ENCODE results near the gene PLXNA3.
A peak's percentile ranks its signal among the peaks of the same experiment; 100 is the strongest.

PLXNA3 gene

GRCh38 chrX:154486396-154487207 lies 28.5 kb downstream of the PLXNA3 start, which contains the start of gene UBL4A:
Gene UBL4A (minus strand): TSS chrX:154486615. CDS start chrX:154486584, 31 bp downstream.
- peak within 1 kb of the TSS; percentile 88 for H3K27ac ChIP-seq
- TF ChIP-seq CTCF (IDR thresholded peaks at IDR 0.05) (no peak), ZFX (IDR thresholded peaks at IDR 0.05; ENCODE audit: borderline replicate concordance) (no peak)

DNA sequence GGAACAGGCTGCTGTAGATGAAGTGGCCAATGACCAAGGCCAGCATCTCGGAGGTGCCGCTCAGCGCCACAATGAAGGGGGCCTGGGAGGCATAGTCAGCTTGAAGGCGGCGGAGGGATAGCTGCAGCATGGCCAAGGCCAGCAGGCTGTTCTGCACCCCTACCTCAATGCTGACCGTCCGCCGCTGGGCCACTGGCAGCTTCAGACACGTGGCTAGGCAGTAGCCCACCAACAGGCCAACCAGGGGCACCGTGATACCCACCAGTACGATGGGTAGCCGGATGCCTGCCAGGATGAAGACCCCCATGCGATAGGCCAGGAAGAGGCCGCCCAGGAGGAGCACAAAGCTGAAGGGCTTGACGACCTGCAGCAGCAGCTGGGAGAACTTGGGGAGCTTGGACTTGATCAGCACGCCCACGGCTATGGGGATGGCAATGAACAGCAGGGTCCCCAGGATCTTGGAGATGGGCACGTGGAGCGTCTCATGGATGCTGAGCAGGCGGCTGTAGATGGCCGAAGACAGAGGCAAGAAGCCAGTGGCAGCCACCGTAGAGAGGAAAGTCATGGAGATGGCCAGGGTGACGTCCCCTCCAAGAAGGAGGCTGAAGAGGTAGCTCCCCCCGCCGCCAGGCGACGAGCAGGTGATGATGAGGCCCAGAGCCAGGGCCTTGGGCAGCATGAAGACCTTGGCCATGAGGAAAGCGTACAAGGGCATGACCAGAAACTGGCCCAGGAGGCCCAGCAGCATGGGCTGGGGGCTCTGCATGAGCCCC lies 29.6 kb downstream of the PLXNA3 start:
- H3K27ac ChIP-seq: peak overlapping the region; percentile 88
- TF ChIP-seq ZFX (IDR thresholded peaks at IDR 0.05; ENCODE audit: borderline replicate concordance) (no peak), CTCF (IDR thresholded peaks at IDR 0.05) (no peak)

GRCh38 chrX:154488336-154489075 lies 30.4 kb downstream of the PLXNA3 start:
- no peak for TF ChIP-seq CTCF (IDR thresholded peaks at IDR 0.05)
- TF ChIP-seq ZFX (IDR thresholded peaks at IDR 0.05; ENCODE audit: borderline replicate concordance): no peak
- no peak overlapping the region for H3K27ac ChIP-seq

- H3K27ac ChIP-seq: peak overlapping the region; percentile 73; the same call in 1 of the 2 replicates
- TF ChIP-seq ZFX (IDR thresholded peaks at IDR 0.05; ENCODE audit: borderline replicate concordance): no peak
- TF ChIP-seq CTCF (IDR thresholded peaks at IDR 0.05): no peak
Observed at GRCh38 chrX:154489182-154489581, 31.1 kb downstream of the PLXNA3 start.

- TF ChIP-seq CTCF (IDR thresholded peaks at IDR 0.05): no peak
- TF ChIP-seq ZFX (IDR thresholded peaks at IDR 0.05; ENCODE audit: borderline replicate concordance): no peak
- H3K27ac ChIP-seq: peak overlapping the region; percentile 73
Observed at GRCh38 chrX:154490021-154490413, 31.9 kb downstream of the PLXNA3 start.

- H3K27ac ChIP-seq: peak within 1 kb of the TSS; percentile 73
- no peak for TF ChIP-seq CTCF (IDR thresholded peaks at IDR 0.05)
Observed at GRCh38 chrX:154490414-154491083, 32.5 kb downstream of the PLXNA3 start, which contains the start of gene SLC10A3. Gene SLC10A3 (minus strand): TSS chrX:154490629. CDS start chrX:154488940, 1,689 bp downstream.

Measured in 22Rv1 (cell line).